ENCODE results near the gene CHADL.

CHADL gene

GRCh38 chr22:41229730-41230400 lies 10.9 kb downstream of the CHADL start:
- DNase-seq: no peak

DNA sequence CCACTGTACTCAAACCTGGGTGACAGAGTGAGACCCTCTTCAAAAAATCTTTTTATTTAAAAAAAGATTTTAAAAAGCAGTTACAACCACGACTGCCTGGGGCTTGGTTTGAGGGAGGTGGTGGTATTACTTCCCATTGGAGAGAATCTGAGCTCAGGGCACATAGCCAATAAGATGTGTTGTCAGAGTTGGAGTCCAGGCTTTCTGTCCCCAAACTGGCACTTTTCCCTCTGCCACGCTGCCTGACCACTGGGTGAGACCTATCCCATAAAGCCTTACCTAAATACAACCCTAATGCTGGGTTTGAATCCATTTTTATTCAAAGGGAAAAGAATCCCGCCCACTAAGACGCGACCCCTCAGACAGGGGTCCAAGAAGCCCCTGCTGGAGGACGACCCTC lies 11.5 kb downstream of the CHADL start:
- no peak for DNase-seq

GRCh38 chr22:41226723-41227655 lies 13.7 kb downstream of the CHADL start:
- no peak for DNase-seq

DNA sequence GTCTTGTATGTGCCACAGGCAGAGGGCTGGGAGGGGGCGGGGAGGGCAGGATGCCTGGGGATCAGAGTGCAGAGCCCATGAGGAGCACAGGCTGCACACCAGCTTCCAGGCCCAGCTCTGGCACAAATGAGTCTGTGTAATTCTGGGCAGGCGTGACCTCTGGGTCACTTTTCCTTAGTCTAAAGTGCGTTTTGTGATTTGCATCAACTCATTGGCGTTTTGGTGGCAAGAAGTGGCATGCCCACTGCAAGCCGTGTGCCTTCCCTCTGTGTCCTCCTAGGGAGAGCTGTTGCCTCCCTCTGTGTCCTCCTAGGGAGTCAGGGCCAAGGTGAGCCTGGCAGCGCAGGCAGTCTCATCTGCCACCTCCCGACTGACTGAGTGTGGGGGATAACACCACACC lies 17.2 kb downstream of the CHADL start:
- no peak for DNase-seq

DNA sequence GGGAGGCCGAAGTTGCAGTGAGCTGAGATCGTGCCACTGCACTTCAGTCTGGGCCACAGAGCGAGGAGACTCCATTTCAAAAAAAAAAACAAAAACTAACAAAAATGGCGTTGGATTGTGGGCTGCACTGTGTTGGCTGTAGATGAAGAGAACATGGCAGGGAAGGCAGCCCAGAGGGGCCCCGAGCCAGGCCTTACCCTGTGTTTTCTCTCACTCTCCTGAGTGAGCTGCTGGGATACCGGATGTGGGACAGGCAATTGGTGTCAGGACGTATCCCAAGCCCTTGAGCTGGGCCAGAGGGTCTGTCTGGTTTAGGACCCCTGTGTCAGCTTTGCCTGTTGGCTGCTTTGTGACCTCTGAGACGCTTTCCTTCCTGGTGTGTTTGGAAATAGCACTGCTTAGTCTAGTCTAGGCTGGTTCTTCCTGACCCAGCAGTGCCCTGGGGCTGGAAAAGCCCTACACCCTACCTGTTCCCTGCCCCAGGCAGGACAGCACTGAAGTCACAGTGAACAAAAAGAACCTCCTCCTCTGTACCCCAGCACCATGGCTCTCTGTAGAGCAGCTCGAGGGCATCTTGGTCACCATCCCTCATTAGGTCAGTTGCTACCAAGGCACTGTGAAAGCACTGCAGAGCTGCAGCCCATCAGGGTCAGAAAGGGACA lies 17.8 kb downstream of the CHADL start:
- no peak for DNase-seq

- DNase-seq: peak in 1 of 2 experiments; percentile 9
Observed at GRCh38 chr22:41217553-41218157, 23.1 kb downstream of the CHADL start.

DNA sequence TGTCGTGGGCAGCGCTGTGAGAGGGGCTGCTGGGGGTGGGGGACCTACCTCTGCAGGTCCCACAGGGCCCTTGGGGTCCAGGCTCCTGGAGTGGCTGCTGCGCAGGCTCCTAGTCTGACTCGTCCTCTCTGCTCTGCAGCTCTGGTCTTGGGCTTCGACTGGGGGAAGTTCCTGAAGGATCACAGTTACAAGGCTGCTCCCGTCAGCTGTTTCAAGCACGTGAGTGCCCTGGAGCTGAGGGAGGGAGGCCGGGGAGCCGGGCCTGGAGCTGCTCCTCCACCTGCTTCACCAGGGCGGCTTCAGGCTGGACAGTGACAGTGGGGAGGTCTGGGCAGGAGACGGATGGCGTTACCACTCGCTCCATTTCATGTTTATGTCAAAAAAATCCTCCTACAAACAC lies 23.7 kb downstream of the CHADL start:
- no peak for DNase-seq

DNA sequence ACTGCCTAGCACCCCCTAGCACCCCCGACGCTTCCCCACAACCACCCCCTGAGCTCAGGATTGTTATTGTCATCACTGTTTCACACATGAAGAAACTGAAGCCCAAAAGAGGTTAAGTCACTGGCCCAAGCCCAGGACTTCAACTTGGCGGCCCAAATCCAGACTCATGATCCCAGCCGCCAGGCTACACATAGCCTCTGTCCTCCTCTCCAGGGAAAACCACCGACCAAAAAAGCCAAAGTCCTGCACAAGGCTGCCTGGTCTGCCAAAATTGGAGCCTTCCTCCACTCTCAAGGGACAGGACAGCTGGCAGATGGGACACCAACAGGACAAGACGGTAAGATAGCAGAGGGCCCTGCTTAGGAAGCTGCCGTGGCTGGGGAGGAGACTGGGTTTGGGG lies 24.8 kb downstream of the CHADL start:
- no peak for DNase-seq

DNA sequence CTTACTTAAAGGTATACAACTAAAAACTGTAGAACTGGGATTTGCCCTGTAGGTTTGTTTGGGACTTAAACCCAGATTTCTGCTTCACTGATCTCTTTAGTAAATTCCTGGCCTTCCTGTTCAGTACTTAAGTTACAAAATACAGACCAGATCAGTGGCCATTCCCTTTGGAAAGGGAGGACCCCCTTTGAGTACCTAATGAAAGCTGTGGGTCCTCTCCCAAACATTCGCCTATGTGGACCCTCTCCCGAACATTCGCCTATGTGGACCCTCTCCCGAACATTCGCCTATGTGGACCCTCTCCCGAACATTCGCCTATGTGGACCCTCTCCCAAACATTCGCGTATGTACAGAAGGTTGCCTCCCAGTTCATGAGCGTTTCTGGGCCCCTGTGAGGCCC lies 25.3 kb downstream of the CHADL start:
- DNase-seq: no peak

GRCh38 chr22:41206719-41207118 lies 34.0 kb downstream of the CHADL start:
- no peak for DNase-seq

DNA sequence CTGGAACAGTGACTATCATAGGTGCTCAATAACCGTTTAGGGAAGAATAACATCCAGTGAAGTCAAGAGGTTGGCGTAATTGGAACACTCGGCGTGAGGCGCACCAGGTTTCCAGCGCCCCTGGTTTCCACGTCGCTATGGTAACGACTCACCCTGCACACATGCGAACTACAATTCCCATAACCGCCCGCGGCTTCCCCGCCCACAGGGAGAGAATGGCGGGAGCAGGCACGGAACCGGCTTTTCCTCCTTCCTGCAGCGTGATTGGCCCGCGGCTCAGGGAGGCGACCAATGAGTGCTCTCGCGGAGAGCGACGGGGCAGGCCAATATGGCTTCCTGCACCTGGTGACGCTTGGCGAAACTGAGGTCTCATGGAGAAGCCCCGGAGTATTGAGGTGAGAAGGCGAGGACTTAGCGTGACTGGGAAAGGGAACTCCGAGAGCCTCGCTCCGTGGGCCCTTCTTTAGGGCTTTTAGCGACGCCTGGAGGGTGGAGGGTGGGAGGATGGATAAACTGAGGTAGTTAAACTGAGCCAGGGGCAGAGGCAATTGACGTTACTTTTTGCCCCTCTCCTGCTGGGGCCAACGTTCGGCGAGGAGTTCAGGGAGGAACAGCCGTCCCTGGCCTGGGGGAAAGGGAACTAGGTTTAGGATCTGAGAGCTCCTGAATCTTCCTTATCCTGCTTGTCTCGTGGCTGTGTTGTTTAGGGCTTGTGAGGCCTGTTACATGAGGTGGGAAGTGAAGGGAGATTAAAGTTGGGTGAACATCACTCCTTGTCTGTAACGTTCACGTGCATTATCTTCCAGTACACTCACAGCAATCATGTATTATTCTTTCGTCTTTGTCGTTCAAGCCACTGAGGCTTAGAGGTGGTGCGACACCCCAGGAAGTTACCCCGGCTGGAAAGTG lies 35.5 kb downstream of the CHADL start, which contains the start of gene L3MBTL2:
Gene L3MBTL2 (plus strand): TSS at position 321 of the 909 bp plus-strand sequence. CDS start 51 bp downstream, at position 372.
- peak; percentile 76 to 91 for DNase-seq

GRCh38 chr22:41204066-41204465 lies 36.7 kb downstream of the CHADL start:
- DNase-seq: no peak

- no peak for DNase-seq
Observed at GRCh38 chr22:41203118-41203517, 37.6 kb downstream of the CHADL start.

DNA sequence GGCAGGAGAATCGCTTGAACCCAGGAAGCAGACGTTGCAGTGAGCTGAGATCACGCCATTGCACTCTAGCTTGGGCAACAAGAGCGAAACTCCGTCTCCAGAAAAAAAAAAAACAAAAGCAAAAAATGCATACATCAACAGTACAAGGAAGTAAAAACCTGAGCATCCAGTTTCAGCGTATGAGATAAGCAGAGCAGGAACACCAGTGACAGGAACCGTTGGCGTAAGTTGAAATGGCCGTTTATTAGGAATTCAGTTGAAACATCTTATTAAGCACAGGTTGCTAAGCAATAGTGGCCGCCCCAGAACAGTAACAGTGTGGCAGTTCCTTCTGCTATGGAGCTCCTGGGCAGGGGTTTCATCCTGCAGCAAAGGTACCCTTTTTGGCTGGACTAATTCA lies 39.6 kb downstream of the CHADL start:
- DNase-seq: no peak

GRCh38 chr22:41198027-41198580 lies 42.6 kb downstream of the CHADL start:
- no peak for DNase-seq

GRCh38 chr22:41197038-41197972 lies 43.4 kb downstream of the CHADL start:
- DNase-seq: peak; percentile 38 to 43

DNA sequence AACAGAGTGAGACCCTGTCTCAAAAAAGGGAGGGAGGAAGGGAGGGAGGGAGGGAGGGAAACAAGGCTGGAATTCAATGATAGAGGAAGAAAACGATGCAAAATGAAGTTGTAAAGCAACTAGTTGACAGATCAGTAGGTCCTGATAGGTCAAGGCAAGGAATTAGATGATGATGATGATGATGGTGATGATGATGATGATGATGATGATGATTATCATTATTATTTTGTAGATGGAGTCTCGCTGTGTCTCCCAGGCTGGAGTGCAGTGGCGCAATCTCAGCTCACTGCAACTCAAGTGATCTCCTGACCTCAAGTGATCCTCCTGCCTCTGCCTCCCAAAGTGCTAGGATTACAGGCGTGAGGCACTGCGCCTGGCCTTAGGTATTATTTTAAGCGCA lies 46.9 kb downstream of the CHADL start:
- no peak for DNase-seq

DNA sequence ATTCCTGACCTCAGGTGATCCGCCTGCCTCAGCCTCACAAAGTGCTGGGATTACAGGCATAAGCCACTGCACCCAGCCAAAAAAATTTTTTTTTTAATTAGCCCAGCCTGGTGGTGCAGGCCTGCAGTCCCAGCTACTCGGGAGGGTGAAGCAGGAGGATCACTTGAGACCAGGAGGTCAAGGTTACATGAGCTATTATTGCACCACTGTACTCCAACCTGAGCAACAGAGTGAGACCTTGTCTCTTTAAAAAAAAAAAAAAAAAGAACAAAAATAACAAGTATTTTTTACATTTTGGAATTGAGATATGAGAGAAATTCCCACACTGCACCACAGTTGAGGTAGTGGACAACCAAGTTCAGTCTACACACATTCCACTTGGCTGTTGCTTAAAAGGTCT lies 49.3 kb downstream of the CHADL start:
- no peak for DNase-seq

DNA sequence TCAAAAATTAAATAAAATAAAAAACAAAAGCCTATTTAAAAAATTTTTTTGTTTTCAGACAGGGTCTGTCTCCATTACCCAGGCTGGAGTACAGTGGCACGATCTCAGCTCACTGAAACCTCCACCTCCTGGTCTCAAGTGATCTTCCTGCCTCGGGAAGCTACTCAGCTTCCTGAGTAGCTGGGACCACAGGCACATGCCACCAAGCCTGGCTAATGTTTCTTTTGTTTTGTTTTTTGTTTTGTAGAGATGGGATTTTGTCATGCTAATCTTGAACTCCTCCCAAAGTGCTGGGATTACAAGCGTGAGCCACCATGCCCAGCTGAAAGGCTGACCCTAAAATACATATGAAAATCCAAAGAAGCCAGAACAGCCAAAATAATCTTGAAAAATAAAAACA lies 56.1 kb downstream of the CHADL start:
- DNase-seq: no peak
